ENCODE measurements around the gene DPF3.

Gene DPF3

GRCh38 chr14:72904218-72904617 is 10.3 kb upstream of the DPF3 start:
- FAIRE-seq: no peak

- FAIRE-seq: no peak
Observed at GRCh38 chr14:72903716-72904115, 9.8 kb upstream of the DPF3 start.

GRCh38 chr14:72902801-72903530 is 9.1 kb upstream of the DPF3 start:
- FAIRE-seq: no peak

- no peak for FAIRE-seq
Observed at GRCh38 chr14:72901361-72901760, 7.5 kb upstream of the DPF3 start.

GRCh38 chr14:72898448-72898847 is 4.5 kb upstream of the DPF3 start:
- FAIRE-seq: no peak

GRCh38 chr14:72894623-72895378 is 900 bp upstream of the DPF3 start:
- FAIRE-seq: no peak

- no peak for FAIRE-seq
Observed at GRCh38 chr14:72894323-72894622, 372 bp upstream of the DPF3 start.

- no peak for FAIRE-seq
Observed at GRCh38 chr14:72892879-72893635, 844 bp downstream of the DPF3 start.

GRCh38 chr14:72892103-72892878 is 1.6 kb downstream of the DPF3 start:
- FAIRE-seq: no peak

- no peak for FAIRE-seq
Observed at GRCh38 chr14:72891666-72892102, 2.2 kb downstream of the DPF3 start.

- no peak for FAIRE-seq
Observed at GRCh38 chr14:72889366-72889765, 4.5 kb downstream of the DPF3 start.

- FAIRE-seq: no peak
Observed at GRCh38 chr14:72888636-72889201, 5.2 kb downstream of the DPF3 start.

GRCh38 chr14:72888192-72888591 is 5.7 kb downstream of the DPF3 start:
- no peak for FAIRE-seq

- FAIRE-seq: no peak
Observed at GRCh38 chr14:72887514-72887913, 6.4 kb downstream of the DPF3 start.

- FAIRE-seq: no peak
Observed at GRCh38 chr14:72884386-72884785, 9.5 kb downstream of the DPF3 start.

GRCh38 chr14:72883961-72884360 is 9.9 kb downstream of the DPF3 start:
- FAIRE-seq: no peak

- no peak for FAIRE-seq
Observed at GRCh38 chr14:72883109-72883508, 10.8 kb downstream of the DPF3 start.

GRCh38 chr14:72882463-72882862 is 11.4 kb downstream of the DPF3 start:
- FAIRE-seq: no peak

GRCh38 chr14:72882047-72882446 is 11.9 kb downstream of the DPF3 start:
- no peak for FAIRE-seq

GRCh38 chr14:72881543-72881942 is 12.4 kb downstream of the DPF3 start:
- FAIRE-seq: no peak

- no peak for FAIRE-seq
Observed at GRCh38 chr14:72880820-72881219, 13.1 kb downstream of the DPF3 start.

GRCh38 chr14:72880164-72880563 is 13.7 kb downstream of the DPF3 start:
- FAIRE-seq: no peak

- no peak for FAIRE-seq
Observed at GRCh38 chr14:72879431-72879830, 14.5 kb downstream of the DPF3 start.

Data from colon (tissue), 2 donors.